HepG2 (cell line): ENCODE results near the gene ADIPOR2. TPM values are rescaled to one million over a fixed set of nuclear protein-coding genes. Genes with fewer than 3 reads are reported as not detected.

Source experiments
- AGO2 ChIP-seq: fragments of 200-400 bp; formaldehyde crosslinking; optimal IDR thresholded peaks from 2 replicates; pipeline ENCODE3; 2017; ENCODE audit warnings: mild to moderate bottlenecking, low read depth, low read length, moderate library complexity
- ESRRA ChIP-seq: sonication (generic); formaldehyde crosslinking; IDR thresholded peaks from 2 replicates; pipeline ENCODE4 v1.5.1; 2020; ENCODE audit warnings: mild to moderate bottlenecking, low read depth, missing genetic modification reagents
- HCFC1 ChIP-seq: fragments of 150-350 bp; IDR thresholded peaks from 2 replicates; pipeline ENCODE4 v1.6.1; 2014; ENCODE audit warnings: low read depth, low read length
- ONECUT2 ChIP-seq: sonication (generic); formaldehyde crosslinking; IDR thresholded peaks from 2 replicates; pipeline ENCODE4 v1.4.0; 2020; ENCODE audit warnings: missing genetic modification reagents
- RXRB ChIP-seq: IDR thresholded peaks from 2 replicates; pipeline ENCODE4 v1.6.1; 2016; ENCODE audit warnings: borderline replicate concordance, missing genetic modification reagents, missing compliant biosample characterization
- SAP130 ChIP-seq: IDR thresholded peaks from 2 replicates; pipeline ENCODE4 v1.6.1; 2016; ENCODE audit warnings: low read depth
- TERF1 ChIP-seq: sonication (generic); formaldehyde crosslinking; IDR thresholded peaks from 2 replicates; pipeline ENCODE4 v1.8.0; 2022; ENCODE audit warnings: mild to moderate bottlenecking, missing genetic modification reagents, moderate library complexity
- THAP11 ChIP-seq: IDR thresholded peaks from 2 replicates; pipeline ENCODE4 v1.6.1; 2016; ENCODE audit warnings: missing biosample characterization, missing genetic modification reagents
- ZFY ChIP-seq: sonication (generic); formaldehyde crosslinking; IDR thresholded peaks from 2 replicates; pipeline ENCODE4 v1.4.0; 2020; ENCODE audit warnings: missing genetic modification reagents
- ZNF234 ChIP-seq: sonication (generic); formaldehyde crosslinking; conservative IDR thresholded peaks from 2 replicates; pipeline ENCODE4 v1.5.1; 2020; ENCODE audit warnings: mild to moderate bottlenecking, missing genetic modification reagents
- ZNF574 ChIP-seq: sonication (generic); formaldehyde crosslinking; IDR thresholded peaks from 2 replicates; pipeline ENCODE4 v1.4.0; 2020; ENCODE audit warnings: missing genetic modification reagents
- ZNF589 ChIP-seq: sonication (generic); formaldehyde crosslinking; conservative IDR thresholded peaks from 2 replicates; pipeline ENCODE4 v1.8.0; 2022; ENCODE audit warnings: mild to moderate bottlenecking, moderate library complexity, missing genetic modification reagents
- ZNF747 ChIP-seq: sonication (generic); formaldehyde crosslinking; IDR thresholded peaks from 2 replicates; pipeline ENCODE4 v1.8.1; 2023; ENCODE audit warnings: missing genetic modification reagents, mild to moderate bottlenecking, borderline replicate concordance
- ZNF773 ChIP-seq: sonication (generic); formaldehyde crosslinking; IDR thresholded peaks from 2 replicates; pipeline ENCODE4 v1.4.0; 2020; ENCODE audit warnings: missing genetic modification reagents, borderline replicate concordance
- ZZZ3 ChIP-seq: sonication (generic); formaldehyde crosslinking; IDR thresholded peaks from 2 replicates; pipeline ENCODE4 v1.4.0; 2020; ENCODE audit warnings: missing genetic modification reagents, mild to moderate bottlenecking, borderline replicate concordance
- polyA plus RNA-seq, 8 experiments: library from polyadenylated mRNA; depleted of rRNA in 3 of 8; stranded (reverse) in 7 of 8; unstranded in 1 of 8; fragments of >200 nt; fragmentation: Illumina TruSeq in 4 of 8; extraction: Trizol in 4 of 8; gene quantifications; 2 replicates each; pipeline versions ENCODE4 v1.2.1 to v1.2.3, GENCODE V29; 2011 to 2016; ENCODE audit warnings: low read depth in 4 of 8, missing spikeins in 1 of 8, mixed read lengths in 1 of 8; ENCODE audit not compliant: insufficient read depth in 1 of 8
- total RNA-seq, 5 experiments: library from RNA; depleted of rRNA; stranded (reverse); fragments of >200 nt; fragmentation: Illumina TruSeq; extraction: Trizol; gene quantifications; 2 replicates each; pipeline ENCODE4 v1.2.3, GENCODE V29; 2016; ENCODE audit warnings: low read depth in 1 of 5
- TF ChIP-seq, protein P1 (sequence below): sonication (generic); formaldehyde crosslinking; conservative IDR thresholded peaks from 2 replicates; pipeline ENCODE4 v1.4.0; 2020; ENCODE audit warnings: missing genetic modification reagents
- TF ChIP-seq, protein P2 (sequence below): sonication (generic); formaldehyde crosslinking; IDR thresholded peaks from 2 replicates; pipeline ENCODE4 v1.4.0; 2020; ENCODE audit warnings: missing genetic modification reagents, borderline replicate concordance

The ADIPOR2 gene
- total and polyA plus RNA-seq, 2 of the 13 experiments (the other 11 are each of a cell fraction or from before 2014, with no cell fraction given): 35.2 to 52.2 TPM

DNA sequence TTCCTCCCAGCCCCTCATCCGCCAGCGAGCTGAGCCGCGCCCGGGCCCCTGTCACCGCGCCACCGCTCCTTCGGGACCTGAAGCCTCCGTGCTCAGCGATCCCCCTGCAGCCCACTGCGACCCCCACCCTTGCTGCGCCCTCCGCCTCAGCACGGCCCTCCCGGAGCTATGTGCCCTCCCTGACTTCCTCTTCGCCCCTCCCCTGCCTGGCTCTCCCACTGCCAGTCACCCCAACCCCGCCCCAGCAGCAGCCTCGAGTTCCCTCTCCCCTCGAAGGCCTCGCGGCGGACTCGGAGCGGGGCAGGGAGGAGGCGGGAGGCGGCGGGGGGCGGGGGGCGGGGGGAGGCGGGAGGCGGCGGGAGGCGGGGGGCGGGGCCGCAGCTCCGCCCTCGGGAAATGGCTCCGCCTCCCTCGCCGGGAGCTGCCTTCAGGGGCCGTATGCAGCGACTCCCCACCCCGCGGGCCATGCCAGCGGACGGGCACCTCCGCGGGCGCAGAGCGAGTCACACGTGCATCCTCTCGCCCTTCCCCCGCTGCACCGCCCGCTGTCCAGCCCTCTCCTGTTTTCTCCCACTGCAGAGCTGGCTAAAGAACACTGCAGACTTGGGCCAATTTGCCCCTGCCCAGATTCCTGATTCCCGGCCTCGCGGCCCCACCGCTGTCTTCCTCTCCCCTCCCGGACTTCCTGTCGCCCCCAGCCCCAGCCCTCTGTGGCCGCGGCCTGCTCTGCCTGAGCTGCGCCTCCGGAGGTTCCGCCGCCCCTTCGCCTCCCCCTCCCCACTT, 29.1 kb upstream of the ADIPOR2 start (continued):
- TF ChIP-seq ZNF574 (CRISPR knock-in tag): no peak
- TF ChIP-seq ZNF773 (CRISPR knock-in tag): 0 out of 2 replicates have a peak, but pooled peaks have one; percentile 19
- TF ChIP-seq RXRB (CRISPR knock-in tag): peak; percentile 27; the same call in 1 of the 2 replicates
- TF ChIP-seq ZFY (CRISPR knock-in tag): peak; percentile 69
- TF ChIP-seq ZNF589 (CRISPR knock-in tag): peak; percentile 60; the same call in 1 of the 2 replicates
- TF ChIP-seq SAP130 (CRISPR knock-in tag): peak; percentile 83
- no peak for TF ChIP-seq ZNF747
- no peak for TF ChIP-seq HCFC1
- TF ChIP-seq, protein P1, sequence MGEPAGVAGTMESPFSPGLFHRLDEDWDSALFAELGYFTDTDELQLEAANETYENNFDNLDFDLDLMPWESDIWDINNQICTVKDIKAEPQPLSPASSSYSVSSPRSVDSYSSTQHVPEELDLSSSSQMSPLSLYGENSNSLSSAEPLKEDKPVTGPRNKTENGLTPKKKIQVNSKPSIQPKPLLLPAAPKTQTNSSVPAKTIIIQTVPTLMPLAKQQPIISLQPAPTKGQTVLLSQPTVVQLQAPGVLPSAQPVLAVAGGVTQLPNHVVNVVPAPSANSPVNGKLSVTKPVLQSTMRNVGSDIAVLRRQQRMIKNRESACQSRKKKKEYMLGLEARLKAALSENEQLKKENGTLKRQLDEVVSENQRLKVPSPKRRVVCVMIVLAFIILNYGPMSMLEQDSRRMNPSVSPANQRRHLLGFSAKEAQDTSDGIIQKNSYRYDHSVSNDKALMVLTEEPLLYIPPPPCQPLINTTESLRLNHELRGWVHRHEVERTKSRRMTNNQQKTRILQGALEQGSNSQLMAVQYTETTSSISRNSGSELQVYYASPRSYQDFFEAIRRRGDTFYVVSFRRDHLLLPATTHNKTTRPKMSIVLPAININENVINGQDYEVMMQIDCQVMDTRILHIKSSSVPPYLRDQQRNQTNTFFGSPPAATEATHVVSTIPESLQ (CRISPR knock-in tag): no peak
- TF ChIP-seq ZZZ3 (CRISPR knock-in tag): no peak
- TF ChIP-seq TERF1 (CRISPR knock-in tag): no peak
- TF ChIP-seq THAP11 (CRISPR knock-in tag): peak; percentile 38; the same call in 1 of the 2 replicates
- TF ChIP-seq AGO2: no peak
- TF ChIP-seq, protein P2, sequence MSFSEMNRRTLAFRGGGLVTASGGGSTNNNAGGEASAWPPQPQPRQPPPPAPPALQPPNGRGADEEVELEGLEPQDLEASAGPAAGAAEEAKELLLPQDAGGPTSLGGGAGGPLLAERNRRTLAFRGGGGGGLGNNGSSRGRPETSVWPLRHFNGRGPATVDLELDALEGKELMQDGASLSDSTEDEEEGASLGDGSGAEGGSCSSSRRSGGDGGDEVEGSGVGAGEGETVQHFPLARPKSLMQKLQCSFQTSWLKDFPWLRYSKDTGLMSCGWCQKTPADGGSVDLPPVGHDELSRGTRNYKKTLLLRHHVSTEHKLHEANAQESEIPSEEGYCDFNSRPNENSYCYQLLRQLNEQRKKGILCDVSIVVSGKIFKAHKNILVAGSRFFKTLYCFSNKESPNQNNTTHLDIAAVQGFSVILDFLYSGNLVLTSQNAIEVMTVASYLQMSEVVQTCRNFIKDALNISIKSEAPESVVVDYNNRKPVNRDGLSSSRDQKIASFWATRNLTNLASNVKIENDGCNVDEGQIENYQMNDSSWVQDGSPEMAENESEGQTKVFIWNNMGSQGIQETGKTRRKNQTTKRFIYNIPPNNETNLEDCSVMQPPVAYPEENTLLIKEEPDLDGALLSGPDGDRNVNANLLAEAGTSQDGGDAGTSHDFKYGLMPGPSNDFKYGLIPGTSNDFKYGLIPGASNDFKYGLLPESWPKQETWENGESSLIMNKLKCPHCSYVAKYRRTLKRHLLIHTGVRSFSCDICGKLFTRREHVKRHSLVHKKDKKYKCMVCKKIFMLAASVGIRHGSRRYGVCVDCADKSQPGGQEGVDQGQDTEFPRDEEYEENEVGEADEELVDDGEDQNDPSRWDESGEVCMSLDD (CRISPR knock-in tag): no peak
- no peak for TF ChIP-seq ONECUT2 (CRISPR knock-in tag)
- TF ChIP-seq ESRRA (CRISPR knock-in tag): no peak
- no peak for TF ChIP-seq ZNF234 (CRISPR knock-in tag)
